ENCODE results near the gene POU2AF1.

- TF ChIP-seq RXRA (CRISPR knock-in tag; IDR thresholded peaks at IDR 0.05): no peak
- TF ChIP-seq HMGA1 (CRISPR knock-in tag; conservative IDR thresholded peaks at IDR 0.05): no peak
- no peak for TF ChIP-seq ZBTB20 (CRISPR knock-in tag; IDR thresholded peaks at IDR 0.05; ENCODE audit: borderline replicate concordance, low read depth)
- no peak for TF ChIP-seq PRDM10 (CRISPR knock-in tag; IDR thresholded peaks at IDR 0.05; ENCODE audit: low read depth)
- no peak for TF ChIP-seq SKI (IDR thresholded peaks at IDR 0.05; ENCODE audit: partially characterized antibody)
- TF ChIP-seq CTCF (CRISPR knock-in tag; IDR thresholded peaks at IDR 0.05): no peak
- TF ChIP-seq ATF3 (CRISPR knock-in tag; IDR thresholded peaks at IDR 0.05): no peak
- no peak for TF ChIP-seq ZNF775 (CRISPR knock-in tag; IDR thresholded peaks at IDR 0.05; ENCODE audit: borderline replicate concordance)
Observed at GRCh38 chr11:111414936-111415335, 35.9 kb upstream of the POU2AF1 start.
